OCI-LY1 (cell line): ENCODE results near the gene GPR17.

Source experiments
- H2AFZ ChIP-seq: fragments of 200-600 bp; sonication (generic), shearing (Covaris generic); 2 replicates; pipeline ENCODE4 v1.6.0; 2014; ENCODE audit warnings: antibody characterized with exemption, mild to moderate bottlenecking, low read length
- H3F3A ChIP-seq: fragments of 200-600 bp; sonication (generic), shearing (Covaris generic); 2 replicates; pipeline ENCODE4 v1.6.0; 2014; ENCODE audit warnings: mild to moderate bottlenecking, antibody characterized with exemption, low read length, moderate library complexity; ENCODE audit not compliant: insufficient read depth
- H3K27ac ChIP-seq: fragments of 200-600 bp; sonication (generic); 2 replicates; pipeline ENCODE4 v1.5.1; 2014; ENCODE audit warnings: low read length, mixed run types, mild to moderate bottlenecking, low read depth; ENCODE audit not compliant: poor library complexity, severe bottlenecking
- H3K27me3 ChIP-seq: fragments of 200-600 bp; sonication (generic); 2 replicates; pipeline ENCODE4 v1.6.0; 2014; ENCODE audit warnings: antibody characterized with exemption, mild to moderate bottlenecking, low read length, moderate library complexity; ENCODE audit not compliant: insufficient read depth
- H3K36me3 ChIP-seq: fragments of 200-600 bp; sonication (generic); 2 replicates; pipeline ENCODE4 v1.6.1; 2014; ENCODE audit warnings: mild to moderate bottlenecking, antibody characterized with exemption, low read length, moderate library complexity, mixed read lengths; ENCODE audit not compliant: insufficient read depth
- H3K4me1 ChIP-seq: fragments of 200-600 bp; sonication (generic); 2 replicates; pipeline ENCODE4 v1.5.1; 2014; ENCODE audit warnings: mild to moderate bottlenecking, low read length, moderate library complexity; ENCODE audit not compliant: insufficient read depth, severe bottlenecking
- H3K4me2 ChIP-seq: fragments of 200-600 bp; sonication (generic), shearing (Covaris generic); 2 replicates; pipeline ENCODE4 v1.6.1; 2014; ENCODE audit warnings: low read length
- H3K4me3 ChIP-seq: fragments of 200-600 bp; sonication (generic); 2 replicates; pipeline ENCODE4 v1.5.1; 2014; ENCODE audit warnings: low read length, low read depth, mild to moderate bottlenecking, mixed read lengths; ENCODE audit not compliant: poor library complexity, severe bottlenecking
- H3K79me2 ChIP-seq: fragments of 200-600 bp; shearing (Covaris generic); 2 replicates; pipeline ENCODE4 v1.6.1; 2016; ENCODE audit warnings: mixed run types, low read length, mixed read lengths; ENCODE audit not compliant: insufficient read depth
- H3K9ac ChIP-seq: fragments of 200-600 bp; sonication (generic), shearing (Covaris generic); 2 replicates; pipeline ENCODE4 v1.6.1; 2014; ENCODE audit warnings: mild to moderate bottlenecking, low read length, mixed read lengths
- H3K9me2 ChIP-seq: fragments of 200-600 bp; sonication (generic), shearing (Covaris generic); 2 replicates; pipeline ENCODE4 v1.6.1; 2014; ENCODE audit warnings: low read depth, mild to moderate bottlenecking, low read length, mixed read lengths
- H3K9me3 ChIP-seq: fragments of 200-600 bp; shearing (Covaris generic); 2 replicates; pipeline ENCODE4 v1.6.1; 2014; ENCODE audit warnings: low read length, mixed read lengths
- H4K20me1 ChIP-seq: fragments of 200-600 bp; sonication (generic), shearing (Covaris generic); 2 replicates; pipeline ENCODE4 v1.6.0; 2016; ENCODE audit warnings: mild to moderate bottlenecking, low read length; ENCODE audit not compliant: insufficient read depth
- EZH2 ChIP-seq: fragments of 200-600 bp; sonication (generic), shearing (Covaris generic); IDR thresholded peaks from 2 replicates; pipeline ENCODE4 v1.8.0; 2017; ENCODE audit warnings: borderline replicate concordance, mixed run types, mild to moderate bottlenecking, antibody characterized with exemption, low read length, moderate library complexity, mixed read lengths
- TF ChIP-seq, protein P1 (sequence below): fragments of 200-600 bp; sonication (generic), shearing (Covaris generic); IDR thresholded peaks from 2 replicates; pipeline ENCODE4 v1.5.1; 2017; ENCODE audit warnings: mild to moderate bottlenecking, antibody characterized with exemption, low read length, moderate library complexity, mixed read lengths

GPR17 gene

DNA sequence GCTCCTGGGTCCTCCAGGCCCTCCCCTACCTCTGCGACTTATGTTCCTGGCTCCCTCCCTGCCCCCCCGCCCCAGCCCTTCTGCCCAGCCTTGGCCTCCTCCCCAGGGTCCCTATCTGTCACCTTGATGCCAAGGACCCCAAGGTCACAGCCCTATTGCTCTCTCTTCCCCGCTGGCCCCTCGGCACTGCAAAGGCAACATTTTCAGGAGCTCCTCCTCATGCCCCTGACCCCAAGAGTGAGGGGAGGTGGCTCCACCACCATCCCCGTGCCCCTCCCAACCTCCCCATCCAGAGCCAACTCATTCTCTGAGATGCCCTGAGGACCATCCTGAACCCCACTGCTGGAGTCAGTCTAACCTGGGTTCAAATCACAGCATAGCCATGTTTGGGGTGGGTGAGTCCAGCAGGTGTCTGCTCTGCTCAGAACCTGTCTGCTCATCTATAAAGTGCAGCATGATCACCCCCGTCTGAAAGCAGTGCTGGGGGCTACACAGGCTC is 17.7 kb downstream of the GPR17 start:
- Histone ChIP-seq H3K9me2 (no peaks in the 10 kb centered on the region), H3K4me1 (no peaks in the 10 kb centered on the region), H2AFZ (no peak overlapping the region), H3K9ac (no peak overlapping the region), H3K27ac (no peak overlapping the region), H3K79me2 (no peaks in the 10 kb centered on the region), H3K4me3 (no peak overlapping the region), H3K4me2 (no peak overlapping the region), H3K9me3 (no peaks in the 10 kb centered on the region), H3F3A (no peaks in the 10 kb centered on the region), H4K20me1 (no peaks in the 10 kb centered on the region), H3K36me3 (no peaks in the 10 kb centered on the region), H3K27me3 (peaks cover 5% of the 10 kb centered on the region; the same call in 1 of the 2 replicates)
- TF ChIP-seq, protein P1, sequence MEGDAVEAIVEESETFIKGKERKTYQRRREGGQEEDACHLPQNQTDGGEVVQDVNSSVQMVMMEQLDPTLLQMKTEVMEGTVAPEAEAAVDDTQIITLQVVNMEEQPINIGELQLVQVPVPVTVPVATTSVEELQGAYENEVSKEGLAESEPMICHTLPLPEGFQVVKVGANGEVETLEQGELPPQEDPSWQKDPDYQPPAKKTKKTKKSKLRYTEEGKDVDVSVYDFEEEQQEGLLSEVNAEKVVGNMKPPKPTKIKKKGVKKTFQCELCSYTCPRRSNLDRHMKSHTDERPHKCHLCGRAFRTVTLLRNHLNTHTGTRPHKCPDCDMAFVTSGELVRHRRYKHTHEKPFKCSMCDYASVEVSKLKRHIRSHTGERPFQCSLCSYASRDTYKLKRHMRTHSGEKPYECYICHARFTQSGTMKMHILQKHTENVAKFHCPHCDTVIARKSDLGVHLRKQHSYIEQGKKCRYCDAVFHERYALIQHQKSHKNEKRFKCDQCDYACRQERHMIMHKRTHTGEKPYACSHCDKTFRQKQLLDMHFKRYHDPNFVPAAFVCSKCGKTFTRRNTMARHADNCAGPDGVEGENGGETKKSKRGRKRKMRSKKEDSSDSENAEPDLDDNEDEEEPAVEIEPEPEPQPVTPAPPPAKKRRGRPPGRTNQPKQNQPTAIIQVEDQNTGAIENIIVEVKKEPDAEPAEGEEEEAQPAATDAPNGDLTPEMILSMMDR: no peak
- no peak for TF ChIP-seq EZH2

DNA sequence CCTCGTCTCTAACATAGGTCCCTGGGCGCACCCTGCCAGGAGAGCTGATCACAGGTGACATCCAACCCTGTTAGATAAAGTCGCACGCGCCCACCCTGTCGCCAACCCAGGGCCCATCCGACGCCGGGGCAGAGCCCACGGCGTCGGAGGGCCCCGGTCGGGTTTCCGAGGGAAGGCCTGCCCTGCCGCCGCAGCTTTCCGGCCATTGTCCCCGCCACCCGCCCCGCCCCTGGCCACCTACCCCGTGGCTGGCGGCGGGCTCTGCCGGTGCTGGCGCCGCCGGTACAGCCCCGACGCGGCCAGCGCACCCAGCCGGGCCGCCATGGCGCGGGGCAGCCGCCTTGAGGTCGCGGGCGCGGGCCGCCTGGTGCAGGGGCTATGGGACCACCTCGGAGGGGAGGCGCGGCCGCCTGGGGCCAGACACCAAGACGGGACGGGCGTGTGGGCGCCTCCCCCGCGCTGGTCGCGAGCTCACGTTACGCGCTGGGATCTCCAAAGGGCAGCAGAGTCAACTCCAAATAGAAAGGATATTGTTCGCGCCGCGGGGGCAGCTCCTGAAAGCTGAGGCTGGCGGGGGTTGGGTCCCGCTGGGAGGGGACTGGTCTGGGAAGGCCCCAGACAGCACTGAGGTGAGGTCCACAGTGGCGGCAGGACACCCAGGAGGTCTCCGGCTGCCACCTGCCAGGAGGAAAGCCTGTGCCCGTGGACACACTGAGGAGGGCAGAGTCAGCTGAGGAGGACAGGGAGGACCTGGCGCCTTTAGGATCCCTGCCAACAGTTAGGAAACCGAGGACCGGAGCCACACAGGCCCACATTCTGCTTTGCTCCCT is 18.3 kb downstream of the GPR17 start:
- Histone ChIP-seq H3K79me2 (no peaks in the 10 kb centered on the region), H4K20me1 (no peaks in the 10 kb centered on the region), H3K4me2 (no peak overlapping the region), H3K4me1 (no peaks in the 10 kb centered on the region), H3K9ac (no peak overlapping the region), H3F3A (no peaks in the 10 kb centered on the region), H3K9me2 (no peaks in the 10 kb centered on the region), H3K36me3 (no peaks in the 10 kb centered on the region), H3K9me3 (no peaks in the 10 kb centered on the region), H3K27ac (no peak overlapping the region), H3K4me3 (no peak overlapping the region), H3K27me3 (peaks cover 5% of the 10 kb centered on the region; the same call in 1 of the 2 replicates), H2AFZ (no peak overlapping the region)
- TF ChIP-seq, protein P1: no peak
- TF ChIP-seq EZH2: no peak

DNA sequence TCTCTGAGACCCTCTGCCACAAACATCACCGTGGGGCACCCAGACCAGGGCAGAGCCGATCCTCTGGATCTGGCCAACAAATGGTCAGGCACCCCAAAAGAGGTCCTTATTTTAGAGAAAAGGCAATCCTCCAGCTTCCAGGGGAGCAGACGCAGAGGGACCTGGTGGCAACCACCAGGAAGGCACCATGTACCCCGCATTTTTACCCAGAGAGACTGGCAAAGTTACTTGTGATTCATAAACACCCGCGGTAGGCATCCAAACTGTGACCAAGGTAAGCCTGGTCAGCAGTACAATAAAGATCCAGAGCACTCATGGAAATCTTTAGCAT is 18.9 kb downstream of the GPR17 start:
- Histone ChIP-seq H3K9me3 (no peaks in the 10 kb centered on the region), H3K4me3 (no peak overlapping the region), H3K9ac (no peak overlapping the region), H3K27me3 (peaks cover 2% of the 10 kb centered on the region; the same call in 1 of the 2 replicates), H3K4me2 (no peak overlapping the region), H3K9me2 (no peaks in the 10 kb centered on the region), H3K27ac (no peak overlapping the region), H2AFZ (no peak overlapping the region), H3K4me1 (no peaks in the 10 kb centered on the region), H3F3A (no peaks in the 10 kb centered on the region), H3K79me2 (no peaks in the 10 kb centered on the region), H4K20me1 (no peaks in the 10 kb centered on the region), H3K36me3 (no peaks in the 10 kb centered on the region)
- no peak for TF ChIP-seq EZH2
- TF ChIP-seq, protein P1: no peak
